HepG2 (cell line): ENCODE results near the gene CCDC30. TPM values are rescaled to one million over a fixed set of nuclear protein-coding genes. Genes with fewer than 3 reads are reported as not detected.

Experiments
- ATAC-seq: fragments of 200-7000 bp; cut with Tn5 transposase; 3 replicates; pipeline ENCODE4 v1.9.1; 2020; ENCODE audit warnings: mild to moderate bottlenecking, moderate library complexity
- BruUV-seq: library from RNA; stranded (reverse); fragments of 400-500 nt; replicated peaks from 2 replicates; lab custom pipeline; 2021; lab: Mats Ljungman, UMichigan
- CTCF ChIA-PET: fragments of 300-600 bp; formaldehyde crosslinking; extraction: SDS; loops from one replicate; lab custom pipeline; 2021; ENCODE audit warnings: low total read pairs, inconsistent platforms, low intra/inter-chr PET ratio; lab: Yijun Ruan, JAX
- POLR2A ChIA-PET: fragments of 350-600 bp; sonication (Branson Sonifier 250); formaldehyde crosslinking; loops from one replicate; lab custom pipeline; 2020; ENCODE audit warnings: antibody characterized with exemption, inconsistent platforms; lab: Yijun Ruan, JAX
- DNase-seq: peaks from one replicate; pipeline ENCODE4 v3.0.0-alpha.2; 2015; ENCODE audit warnings: low spot score
- FAIRE-seq: peaks from 3 replicates; lab custom pipeline; 2011; peaks lifted over from hg19 to GRCh38; lab: Jason Lieb, UNC
- H2AFZ ChIP-seq: one replicate; pipeline ENCODE4 v1.6.1; 2011; ENCODE audit warnings: low read length, inconsistent platforms
- H3K27ac ChIP-seq: fragments of 300-600 bp; 3 replicates; pipeline ENCODE4 v1.8.0; 2011; ENCODE audit warnings: mixed run types, mild to moderate bottlenecking, mixed read lengths, low read length, inconsistent platforms; ENCODE audit not compliant: insufficient read depth; ENCODE audit errors: extremely low read length
- H3K27me3 ChIP-seq, 2 experiments: fragments of 200-600 bp in 1 of 2; 2 replicates in 1 of 2; 3 replicates in 1 of 2; pipeline versions ENCODE4 v1.6.0 to v1.8.0; 2011; ENCODE audit warnings: low read length in 2 of 2, mild to moderate bottlenecking in 2 of 2, moderate library complexity in 2 of 2, inconsistent platforms in 1 of 2; ENCODE audit not compliant: insufficient read depth in 2 of 2, control insufficient read depth in 1 of 2
- H3K36me3 ChIP-seq, 2 experiments: fragments of 200-600 bp in 1 of 2; replicated peaks in 1 of 2; 2 replicates in 1 of 2; 3 replicates in 1 of 2; pipeline versions ENCODE4 v1.5.1 to v1.8.0; 2011; ENCODE audit warnings: low read length in 2 of 2, inconsistent platforms in 1 of 2; ENCODE audit not compliant: insufficient read depth in 2 of 2, control insufficient read depth in 1 of 2
- H3K4me1 ChIP-seq: 2 replicates; pipeline ENCODE4 v1.5.1; 2012; ENCODE audit warnings: low read length, inconsistent platforms; ENCODE audit not compliant: insufficient read depth
- H3K4me2 ChIP-seq: 2 replicates; pipeline ENCODE4 v1.6.0; 2011; ENCODE audit warnings: low read depth, low read length, inconsistent platforms
- H3K4me3 ChIP-seq, 3 experiments: fragments of 200-600 bp in 1 of 3; sonication (generic), shearing (Covaris generic) in 1 of 3; replicated peaks in 1 of 3; 2 replicates each; pipeline ENCODE4 v1.5.1; 2011 to 2016; ENCODE audit warnings: low read length in 3 of 3, inconsistent platforms in 2 of 3, low read depth in 2 of 3, mild to moderate bottlenecking in 2 of 3, control low read depth in 1 of 3, mixed read lengths in 1 of 3; ENCODE audit not compliant: insufficient read depth in 1 of 3
- H3K79me2 ChIP-seq: one replicate; pipeline ENCODE4 v1.6.1; 2011; ENCODE audit warnings: low read length, inconsistent platforms; ENCODE audit not compliant: insufficient read depth
- H3K9ac ChIP-seq: 2 replicates; pipeline ENCODE4 v1.6.0; 2011; ENCODE audit warnings: mild to moderate bottlenecking, low read depth, low read length, inconsistent platforms; ENCODE audit not compliant: insufficient read depth
- H3K9me3 ChIP-seq: 2 replicates; pipeline ENCODE4 v1.5.1; 2012; ENCODE audit warnings: mild to moderate bottlenecking, low read length
- H4K20me1 ChIP-seq: 2 replicates; pipeline ENCODE4 v1.6.0; 2011; ENCODE audit warnings: inconsistent platforms, mild to moderate bottlenecking, low read length, moderate library complexity; ENCODE audit not compliant: insufficient read depth
- ARID3A ChIP-seq: IDR thresholded peaks from 2 replicates; pipeline ENCODE4 v1.6.1; 2012; ENCODE audit warnings: low read depth, low read length, improper control_type of control experiment
- ARID5B ChIP-seq: IDR thresholded peaks from 2 replicates; pipeline ENCODE4 v1.4.0; 2020; ENCODE audit warnings: mild to moderate bottlenecking, missing genetic modification reagents
- ESRRA ChIP-seq: sonication (generic); formaldehyde crosslinking; IDR thresholded peaks from 2 replicates; pipeline ENCODE4 v1.5.1; 2020; ENCODE audit warnings: mild to moderate bottlenecking, low read depth, missing genetic modification reagents
- HNF4A ChIP-seq: sonication (generic); formaldehyde crosslinking; IDR thresholded peaks from 2 replicates; pipeline ENCODE4 v1.4.0; 2020; ENCODE audit warnings: missing genetic modification reagents
- NONO ChIP-seq, 2 experiments: fragments of 450-650 bp in 1 of 2; sonication (generic) in 1 of 2; formaldehyde crosslinking in 1 of 2; IDR thresholded peaks in 1 of 2; conservative IDR thresholded peaks in 1 of 2; 2 replicates each; pipeline versions ENCODE4 v1.6.1 to v1.8.0; 2017 to 2022; ENCODE audit warnings: mild to moderate bottlenecking in 1 of 2, missing genetic modification reagents in 1 of 2, moderate library complexity in 1 of 2
- PAXIP1 ChIP-seq: sonication (generic); formaldehyde crosslinking; conservative IDR thresholded peaks from 2 replicates; pipeline ENCODE4 v1.4.0; 2020; ENCODE audit warnings: mild to moderate bottlenecking, missing genetic modification reagents, moderate library complexity
- TEAD2 ChIP-seq: sonication (generic); formaldehyde crosslinking; IDR thresholded peaks from 2 replicates; pipeline ENCODE4 v1.9.0; 2021; ENCODE audit warnings: missing genetic modification reagents
- TEAD3 ChIP-seq: optimal IDR thresholded peaks from 2 replicates; pipeline ENCODE3; 2016; ENCODE audit warnings: borderline replicate concordance
- ZBTB20 ChIP-seq: sonication (generic); formaldehyde crosslinking; IDR thresholded peaks from 2 replicates; pipeline ENCODE4 v1.8.1; 2023; ENCODE audit warnings: missing genetic modification reagents, low read depth, mild to moderate bottlenecking, borderline replicate concordance
- WGBS: methylation state at CpG from one replicate; pipeline ENCODE4 v1.1.6; 2017; ENCODE audit warnings: low lambda C conversion rate; 5-methylcytosine and 5-hydroxymethylcytosine counted together
- in situ Hi-C: cut with HindIII; loops from 2 replicates; pipeline ENCODE4 v1.10.0; 2017; ENCODE audit warnings: low pct_unique_long_range_greater_than_20kb; ENCODE audit not compliant: extremely low pct_ligation_motif_present
- intact Hi-C: fragments of 100-400 bp; cut with micrococcal nuclease; formaldehyde crosslinking; loops from one replicate; pipeline ENCODE4 v1.10.0; 2022; ENCODE audit not compliant: unreplicated experiment
- polyA plus RNA-seq, 8 experiments: library from polyadenylated mRNA; depleted of rRNA in 3 of 8; stranded (reverse) in 7 of 8; unstranded in 1 of 8; fragments of >200 nt; fragmentation: Illumina TruSeq in 4 of 8; extraction: Trizol in 4 of 8; gene quantifications; 2 replicates each; pipeline versions ENCODE4 v1.2.1 to v1.2.3, GENCODE V29; 2011 to 2016; ENCODE audit warnings: low read depth in 4 of 8, missing spikeins in 1 of 8, mixed read lengths in 1 of 8; ENCODE audit not compliant: insufficient read depth in 1 of 8
- total RNA-seq, 5 experiments: library from RNA; depleted of rRNA; stranded (reverse); fragments of >200 nt; fragmentation: Illumina TruSeq; extraction: Trizol; gene quantifications; 2 replicates each; pipeline ENCODE4 v1.2.3, GENCODE V29; 2016; ENCODE audit warnings: low read depth in 1 of 5

CCDC30 gene
- total and polyA plus RNA-seq, 2 of the 13 experiments (the other 11 are each of a cell fraction or from before 2014, with no cell fraction given): 0.25 to 0.77 TPM

- peak; percentile 26 for FAIRE-seq
- H3K9ac ChIP-seq: no peak overlapping the region
- in situ Hi-C loops: no loop called here
- no peaks in the 10 kb centered on the region for H4K20me1 ChIP-seq
- peak; percentile 31 for DNase-seq
- no peaks in the 10 kb centered on the region for H3K79me2 ChIP-seq
- H2AFZ ChIP-seq: no peak overlapping the region
- ChIA-PET POLR2A (interaction anchor here (1.1 kb wide), 1 partner anchor 28 kb away, joined by 5 read pairs; no protein-coding TSS in a partner anchor), CTCF (no interaction called here)
- no peaks in the 10 kb centered on the region for H3K36me3 ChIP-seq
- H3K4me3 ChIP-seq: no peak overlapping the region
- no peaks in the 10 kb centered on the region for H3K9me3 ChIP-seq
- H3K27ac ChIP-seq: no peak overlapping the region
- H3K27me3 ChIP-seq: no peaks in the 10 kb centered on the region
- H3K4me2 ChIP-seq: 0 out of 2 replicates have a peak overlapping the region, but pooled peaks have one; percentile 6
- TF ChIP-seq ESRRA (CRISPR knock-in tag) (peak; percentile 45; the same call in 1 of the 2 replicates), ZBTB20 (CRISPR knock-in tag) (0 out of 2 replicates have a peak, but pooled peaks have one; percentile 36), NONO (IDR thresholded peaks at IDR 0.05) (no peak), NONO (CRISPR knock-in tag; conservative IDR thresholded peaks at IDR 0.05) (no peak), ARID3A (peak; percentile 73), ARID5B (CRISPR knock-in tag) (0 out of 2 replicates have a peak, but pooled peaks have one; percentile 23), HNF4A (CRISPR knock-in tag) (peak; percentile 68), PAXIP1 (CRISPR knock-in tag) (0 out of 2 replicates have a peak, but pooled peaks have one; percentile 18), TEAD3 (peak; percentile 80), TEAD2 (no peak)
- TF ChIP-seq, all 625 proteins: peak for 7
- H3K4me1 ChIP-seq: peaks cover 42% of the 10 kb centered on the region
- WGBS: 84% methylated on average over 1 of the region's 1 CpG
- intact Hi-C loops: no loop called here
- peak; percentile 88 for ATAC-seq
- BruUV-seq: no TSS peak
Observed at GRCh38 chr1:42429603-42430002, 33.5 kb upstream of the CCDC30 start.
